Kidney (tissue), 14 donors: ENCODE measurements around the gene ITGA8. TPM values are rescaled to one million over a fixed set of nuclear protein-coding genes. Genes with fewer than 3 reads are reported as not detected.

ENCODE experiments used
- DNase-seq, 5 donors: peaks; one replicate each; pipeline ENCODE4 v3.0.0-alpha.2; 2013 to 2020
- FAIRE-seq: peaks from 2 replicates; lab custom pipeline; 2012; peaks lifted over from hg19 to GRCh38; lab: Jason Lieb, UNC
- H3K27ac ChIP-seq, 2 donors: one replicate each; pipeline ENCODE4 v1.7.0; 2013; ENCODE audit warnings: low read depth in 2 of 2, low read length in 2 of 2, inconsistent platforms in 1 of 2
- H3K27me3 ChIP-seq: one replicate; pipeline ENCODE4 v1.7.1; 2013; ENCODE audit warnings: low read length, inconsistent platforms; ENCODE audit not compliant: control insufficient read depth, insufficient read depth
- H3K36me3 ChIP-seq, 3 donors: one replicate each; pipeline versions ENCODE4 v1.7.0 to v1.7.1; 2013; ENCODE audit warnings: low read length in 3 of 3, control low read depth in 1 of 3, inconsistent platforms in 1 of 3; ENCODE audit not compliant: insufficient read depth in 3 of 3, control insufficient read depth in 2 of 3
- H3K4me1 ChIP-seq, 3 donors: one replicate each; pipeline versions ENCODE4 v1.7.0 to v1.7.1; 2013; ENCODE audit warnings: low read length in 3 of 3, inconsistent platforms in 1 of 3, low read depth in 1 of 3; ENCODE audit not compliant: control insufficient read depth in 2 of 3, insufficient read depth in 2 of 3
- H3K4me3 ChIP-seq, 3 donors: one replicate each; pipeline versions ENCODE4 v1.7.0 to v1.8.1; 2013; ENCODE audit warnings: low read length in 3 of 3, control low read depth in 1 of 3, inconsistent platforms in 1 of 3
- H3K9ac ChIP-seq, 3 donors: one replicate each; pipeline versions ENCODE4 v1.7.0 to v1.7.1; 2013; ENCODE audit warnings: low read length in 3 of 3, control low read depth in 1 of 3, inconsistent platforms in 1 of 3
- H3K9me3 ChIP-seq, 3 donors: one replicate each; pipeline versions ENCODE4 v1.7.0 to v1.7.1; 2013; ENCODE audit warnings: low read length in 3 of 3, control low read depth in 1 of 3, inconsistent platforms in 1 of 3; ENCODE audit not compliant: control insufficient read depth in 2 of 3, insufficient read depth in 1 of 3
- CTCF ChIP-seq: IDR thresholded peaks from 3 replicates; pipeline ENCODE4 v1.5.1; 2012; ENCODE audit warnings: mild to moderate bottlenecking, moderate library complexity, borderline replicate concordance; ENCODE audit not compliant: insufficient read depth; ENCODE audit errors: extremely low read depth
- intact Hi-C: fragments of 100-400 bp; cut with DNase I; formaldehyde crosslinking; loops from one replicate; pipeline ENCODE4 v1.11.1; 2022
- polyA plus RNA-seq: library from polyadenylated mRNA; stranded (reverse); fragments of 350-450 nt; fragmentation: Illumina TruSeq; extraction: RNeasy Lipid Tissue Mini Kit (QIAGEN cat#74804); gene quantifications from one replicate; pipeline ENCODE4 v1.2.3, GENCODE V29; 2014; ENCODE audit warnings: low read depth, low replicate concordance; ENCODE audit not compliant: insufficient read depth
- total RNA-seq: library from RNA; stranded (reverse); fragmentation: NEBNext Ultra II Directional; extraction: Animal tissue kit (Norgen Biotek cat#: 25700); gene quantifications from one replicate; pipeline ENCODE4 v1.2.1, GENCODE V29; 2021
- donor health status: control.
- donor health status: control.
- donor health status: control.
- donor health status: control.
- donor health status: control.
- donor health status: DM: yes; HTN: yes; CAD: no.
- donor health status: Normal renal cell carcinoma (clear cell type).

ITGA8 gene
- total and polyA plus RNA-seq, 2 donors from 2014 or later, result 10.8 to 22.1 TPM

- Histone ChIP-seq H3K9ac (no peak overlapping the region), H3K4me3 (no peak overlapping the region), H3K4me1 (no peaks in the 10 kb centered on the region), H3K9me3 (no peaks in the 10 kb centered on the region), H3K27ac (no peak overlapping the region), H3K36me3 (no peaks in the 10 kb centered on the region), H3K27me3 (no peaks in the 10 kb centered on the region)
- intact Hi-C loops, result no loop called here
- DNase-seq (no peak), FAIRE-seq (no peak)
- no peak for TF ChIP-seq CTCF
Measured at GRCh38 chr10:15489431-15489830, 230.3 kb downstream of the ITGA8 start.

GRCh38 chr10:15487376-15487775, 232.3 kb downstream of the ITGA8 start:
- TF ChIP-seq CTCF, result no peak
- Histone ChIP-seq H3K27me3 (no peaks in the 10 kb centered on the region), H3K36me3 (no peaks in the 10 kb centered on the region), H3K27ac (no peak overlapping the region), H3K4me3 (no peak overlapping the region), H3K9ac (no peak overlapping the region), H3K9me3 (no peaks in the 10 kb centered on the region), H3K4me1 (no peaks in the 10 kb centered on the region)
- intact Hi-C loops, result no loop called here
- no peak for DNase-seq
- FAIRE-seq, result no peak

GRCh38 chr10:15486404-15486803, 233.3 kb downstream of the ITGA8 start:
- no peak overlapping the region for H3K27ac ChIP-seq
- FAIRE-seq (no peak), DNase-seq (peak in 1 of 5 donors; percentile 19)
- no peak for TF ChIP-seq CTCF
- H3K4me1 ChIP-seq, result no peaks in the 10 kb centered on the region
- H3K27me3 ChIP-seq, result no peaks in the 10 kb centered on the region
- no peak overlapping the region for H3K4me3 ChIP-seq
- intact Hi-C loops, result no loop called here
- H3K9ac ChIP-seq, result no peak overlapping the region
- H3K9me3 ChIP-seq, result no peaks in the 10 kb centered on the region
- no peaks in the 10 kb centered on the region for H3K36me3 ChIP-seq

GRCh38 chr10:15485684-15486316, 233.9 kb downstream of the ITGA8 start:
- H3K9ac ChIP-seq, result no peak overlapping the region
- intact Hi-C loops, result no loop called here
- no peak overlapping the region for H3K27ac ChIP-seq
- H3K4me3 ChIP-seq, result no peak overlapping the region
- no peaks in the 10 kb centered on the region for H3K4me1 ChIP-seq
- FAIRE-seq (no peak), DNase-seq (peak in 1 of 5 donors; percentile 75)
- no peak for TF ChIP-seq CTCF
- no peaks in the 10 kb centered on the region for H3K9me3 ChIP-seq
- H3K36me3 ChIP-seq, result no peaks in the 10 kb centered on the region
- no peaks in the 10 kb centered on the region for H3K27me3 ChIP-seq
